ENCODE results near the gene GPATCH1. TPM values are rescaled to one million over a fixed set of nuclear protein-coding genes. Genes with fewer than 3 reads are reported as not detected.
A peak's percentile ranks its signal among the peaks of the same experiment; 100 is the strongest.

The GPATCH1 gene
- total and polyA plus RNA-seq, 2 of the 13 experiments (the other 11 are each of a cell fraction or from before 2014, with no cell fraction given), result 6.8 to 6.9 TPM

- no peak for TF ChIP-seq MTERF4 (CRISPR knock-in tag; IDR thresholded peaks at IDR 0.05)
- TF ChIP-seq ZNF768 (CRISPR knock-in tag; IDR thresholded peaks at IDR 0.05), result no peak
- no peak for TF ChIP-seq CENPX (CRISPR knock-in tag; IDR thresholded peaks at IDR 0.05)
- no peak for TF ChIP-seq ZNF256 (CRISPR knock-in tag; conservative IDR thresholded peaks at IDR 0.05)
- peak; percentile 21; the same call in 1 of the 2 replicates for TF ChIP-seq ZNF614 (CRISPR knock-in tag; IDR thresholded peaks at IDR 0.05; ENCODE audit: borderline replicate concordance)
- TF ChIP-seq SNAPC2 (CRISPR knock-in tag; IDR thresholded peaks at IDR 0.05), result no peak
- no peak for TF ChIP-seq MLLT10 (CRISPR knock-in tag; IDR thresholded peaks at IDR 0.05)
- TF ChIP-seq XBP1 (CRISPR knock-in tag; IDR thresholded peaks at IDR 0.05), result no peak
- TF ChIP-seq GLMP (CRISPR knock-in tag; IDR thresholded peaks at IDR 0.05; ENCODE audit: borderline replicate concordance), result no peak
- TF ChIP-seq ZNF766 (CRISPR knock-in tag; IDR thresholded peaks at IDR 0.05; ENCODE audit: borderline replicate concordance), result no peak
- no peak for TF ChIP-seq SYNCRIP (IDR thresholded peaks at IDR 0.05; ENCODE audit: insufficient read depth, low read depth, low read length)
- TF ChIP-seq ATF4 (CRISPR knock-in tag; IDR thresholded peaks at IDR 0.05), result 0 out of 4 replicates have a peak, but pooled peaks of 1 of the 2 experiments have one; percentile 12
- no peak for TF ChIP-seq PAX8 (CRISPR knock-in tag; IDR thresholded peaks at IDR 0.05; ENCODE audit: borderline replicate concordance)
- no peak for TF ChIP-seq GRHL1 (CRISPR knock-in tag; conservative IDR thresholded peaks at IDR 0.05)
- no peak for TF ChIP-seq THAP8 (CRISPR knock-in tag; IDR thresholded peaks at IDR 0.05; ENCODE audit: borderline replicate concordance)
- TF ChIP-seq CHD2 (IDR thresholded peaks at IDR 0.05; ENCODE audit: low read depth, low read length), result peak; percentile 61
- no peak for TF ChIP-seq ZNF644 (CRISPR knock-in tag; IDR thresholded peaks at IDR 0.05; ENCODE audit: low read depth)
- no peak for TF ChIP-seq ZNF703 (CRISPR knock-in tag; IDR thresholded peaks at IDR 0.05; ENCODE audit: borderline replicate concordance)
- no peak for TF ChIP-seq ZBTB39 (CRISPR knock-in tag; IDR thresholded peaks at IDR 0.05)
- no peak for TF ChIP-seq ZNF883 (CRISPR knock-in tag; IDR thresholded peaks at IDR 0.05; ENCODE audit: not compliant biosample characterization)
- peak; percentile 35; the same call in 1 of the 2 replicates for TF ChIP-seq ZNF501 (CRISPR knock-in tag; IDR thresholded peaks at IDR 0.05)
- no peak for TF ChIP-seq ZNF672 (CRISPR knock-in tag; IDR thresholded peaks at IDR 0.05)
Observed at GRCh38 chr19:33064792-33065550, 16.0 kb upstream of the GPATCH1 start, which contains the start of gene RHPN2 (continued).
